Measurements from ENCODE around the gene CALM3.

GRCh38 chr19:46586294-46586693, 14.8 kb upstream of the CALM3 start:
- no peak for TF ChIP-seq CTCF (IDR thresholded peaks at IDR 0.05; ENCODE audit: borderline replicate concordance, extremely low read depth, low read length, poor library complexity, severe bottlenecking)
- TF ChIP-seq EZH2 (IDR thresholded peaks at IDR 0.05; ENCODE audit: borderline replicate concordance, low read depth, low read length, severe bottlenecking), result no peak
